ENCODE measurements around the gene TRAT1. TPM values are rescaled to one million over a fixed set of nuclear protein-coding genes. Genes with fewer than 3 reads are reported as not detected.

Gene TRAT1, protein sequence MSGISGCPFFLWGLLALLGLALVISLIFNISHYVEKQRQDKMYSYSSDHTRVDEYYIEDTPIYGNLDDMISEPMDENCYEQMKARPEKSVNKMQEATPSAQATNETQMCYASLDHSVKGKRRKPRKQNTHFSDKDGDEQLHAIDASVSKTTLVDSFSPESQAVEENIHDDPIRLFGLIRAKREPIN
- not detected in 2 replicates for total RNA-seq
- not detected in 2 replicates for polyA plus RNA-seq

DNA sequence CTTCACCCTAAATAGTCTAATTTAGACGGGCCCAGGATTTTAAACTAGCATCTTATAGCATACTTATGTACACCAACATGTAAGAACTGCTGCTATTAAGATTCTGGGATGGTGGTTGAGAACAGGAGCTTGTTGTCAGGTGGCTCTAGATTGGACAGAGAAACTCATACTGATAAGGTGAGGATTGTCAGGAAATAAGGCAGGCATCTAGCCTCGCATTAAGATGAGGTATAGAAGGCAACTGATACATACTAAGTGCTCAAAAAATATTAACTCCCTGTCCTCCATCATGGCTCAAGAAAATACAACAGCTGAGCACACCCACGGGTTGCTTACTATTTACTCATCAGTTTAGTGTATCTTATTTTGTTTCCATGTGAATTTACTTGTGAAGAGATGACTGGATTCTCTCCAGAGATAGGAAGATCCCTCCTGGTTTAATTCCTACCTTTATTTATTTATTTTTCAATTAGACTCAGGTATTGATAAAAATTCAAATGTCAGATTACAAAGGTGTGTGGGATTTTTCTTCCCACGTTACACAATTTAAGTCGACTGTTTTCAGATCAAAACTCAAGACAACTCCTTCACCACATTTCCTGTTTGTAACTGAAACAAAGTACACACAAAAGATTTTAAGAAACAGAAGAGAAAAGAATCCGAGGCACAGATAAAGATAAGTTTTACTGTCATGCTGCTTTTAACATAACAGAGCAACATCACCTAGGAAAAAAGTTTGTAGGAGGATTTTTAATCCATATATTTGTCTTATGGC lies at the start of gene TRAT1:
TSS of gene TRAT1 (plus strand) at position 664 of the 775 bp plus-strand sequence. CDS start 142 bp downstream, outside the sequence.
- no peaks in the 10 kb centered on the region for H3K9me3 ChIP-seq (ENCODE audit: low read depth)
- TF ChIP-seq, protein P1, sequence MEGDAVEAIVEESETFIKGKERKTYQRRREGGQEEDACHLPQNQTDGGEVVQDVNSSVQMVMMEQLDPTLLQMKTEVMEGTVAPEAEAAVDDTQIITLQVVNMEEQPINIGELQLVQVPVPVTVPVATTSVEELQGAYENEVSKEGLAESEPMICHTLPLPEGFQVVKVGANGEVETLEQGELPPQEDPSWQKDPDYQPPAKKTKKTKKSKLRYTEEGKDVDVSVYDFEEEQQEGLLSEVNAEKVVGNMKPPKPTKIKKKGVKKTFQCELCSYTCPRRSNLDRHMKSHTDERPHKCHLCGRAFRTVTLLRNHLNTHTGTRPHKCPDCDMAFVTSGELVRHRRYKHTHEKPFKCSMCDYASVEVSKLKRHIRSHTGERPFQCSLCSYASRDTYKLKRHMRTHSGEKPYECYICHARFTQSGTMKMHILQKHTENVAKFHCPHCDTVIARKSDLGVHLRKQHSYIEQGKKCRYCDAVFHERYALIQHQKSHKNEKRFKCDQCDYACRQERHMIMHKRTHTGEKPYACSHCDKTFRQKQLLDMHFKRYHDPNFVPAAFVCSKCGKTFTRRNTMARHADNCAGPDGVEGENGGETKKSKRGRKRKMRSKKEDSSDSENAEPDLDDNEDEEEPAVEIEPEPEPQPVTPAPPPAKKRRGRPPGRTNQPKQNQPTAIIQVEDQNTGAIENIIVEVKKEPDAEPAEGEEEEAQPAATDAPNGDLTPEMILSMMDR (IDR thresholded peaks at IDR 0.05; ENCODE audit: poor library complexity), result no peak
- no peak for TF ChIP-seq EZH2phosphoT487 (IDR thresholded peaks at IDR 0.05; ENCODE audit: low read depth, severe bottlenecking, unreplicated experiment)
- no peak for TF ChIP-seq EZH2 (IDR thresholded peaks at IDR 0.05; ENCODE audit: borderline replicate concordance)
- H4K20me1 ChIP-seq (ENCODE audit: insufficient read depth, poor library complexity, severe bottlenecking), result no peaks in the 10 kb centered on the region
- H3K79me2 ChIP-seq, result no peaks in the 10 kb centered on the region
- H3K27ac ChIP-seq, result no peak within 1 kb of the TSS
- H3K4me2 ChIP-seq, result no peak within 1 kb of the TSS
- no peaks in the 10 kb centered on the region for H3K4me1 ChIP-seq (ENCODE audit: insufficient read depth)
- no peaks in the 10 kb centered on the region for H3K36me3 ChIP-seq (replicated peaks; ENCODE audit: insufficient read depth, low read depth)
- 69% methylated on average over 6 of the region's 6 CpGs for WGBS (ENCODE audit: low lambda C conversion rate, missing lambda C conversion rate)
- no peak for DNase-seq (ENCODE audit: low spot score)
- H3K27me3 ChIP-seq, result no peaks in the 10 kb centered on the region
- no peak within 1 kb of the TSS for H2AFZ ChIP-seq
- H3K4me3 ChIP-seq, result no peak within 1 kb of the TSS
- no peaks in the 10 kb centered on the region for H3K9me2 ChIP-seq (replicated peaks; ENCODE audit: insufficient read depth)

DNA sequence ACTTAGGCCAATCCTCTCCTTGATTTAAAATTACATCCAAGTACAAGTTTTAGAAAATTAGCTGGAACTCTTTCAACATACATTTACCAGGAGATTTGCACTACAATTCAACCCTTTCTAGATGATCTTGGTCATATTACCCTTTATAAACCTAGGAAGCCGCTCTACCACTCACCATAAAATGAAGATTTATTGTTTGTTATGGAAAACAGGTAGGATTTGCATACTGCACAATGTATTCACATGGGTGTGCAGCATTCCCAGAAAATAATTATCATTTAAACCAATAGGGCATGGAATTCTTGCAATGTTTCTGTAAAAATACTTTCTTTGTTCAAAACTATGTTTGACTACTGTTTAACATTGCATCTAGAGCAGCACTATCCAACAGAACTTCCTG lies 46.9 kb upstream of the TRAT1 start:
- TF ChIP-seq, protein P1 (IDR thresholded peaks at IDR 0.05; ENCODE audit: poor library complexity), result no peak
- no peak for TF ChIP-seq EZH2phosphoT487 (IDR thresholded peaks at IDR 0.05; ENCODE audit: low read depth, severe bottlenecking, unreplicated experiment)
- TF ChIP-seq EZH2 (IDR thresholded peaks at IDR 0.05; ENCODE audit: borderline replicate concordance), result no peak
- 69% methylated on average over 1 of the region's 1 CpG for WGBS (ENCODE audit: low lambda C conversion rate, missing lambda C conversion rate)

DNA sequence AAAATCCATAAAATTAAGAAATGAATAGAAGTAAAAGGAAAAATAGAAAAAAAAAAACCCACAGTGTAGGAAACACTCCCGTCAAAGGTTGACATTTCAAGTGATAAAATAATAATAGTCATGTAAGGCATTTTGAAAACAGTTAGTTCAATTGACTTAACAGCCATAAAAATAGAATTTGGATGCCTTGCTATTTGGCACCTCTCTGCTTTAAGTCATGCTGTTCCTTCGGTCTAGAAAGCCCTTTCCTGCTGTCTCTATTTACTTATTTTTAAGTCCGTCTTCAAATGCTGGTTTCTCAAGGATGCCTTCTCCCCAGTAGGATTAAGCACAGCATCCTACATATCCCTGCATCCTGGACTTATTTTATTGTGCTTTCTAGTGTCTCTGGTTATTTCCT lies 43.1 kb upstream of the TRAT1 start:
- 91% methylated on average over 3 of the region's 3 CpGs for WGBS (ENCODE audit: low lambda C conversion rate, missing lambda C conversion rate)

More for the DNA sequence above, 46.9 kb upstream of the TRAT1 start:
- Histone ChIP-seq H2AFZ (no peak overlapping the region), H3K9me3 (ENCODE audit: low read depth) (no peaks in the 10 kb centered on the region), H3K27ac (no peak overlapping the region), H3K27me3 (no peaks in the 10 kb centered on the region), H3K4me2 (no peak overlapping the region), H3K79me2 (no peaks in the 10 kb centered on the region), H4K20me1 (ENCODE audit: insufficient read depth, poor library complexity, severe bottlenecking) (no peaks in the 10 kb centered on the region), H3K36me3 (replicated peaks; ENCODE audit: insufficient read depth, low read depth) (no peaks in the 10 kb centered on the region), H3K4me3 (no peak overlapping the region), H3K4me1 (ENCODE audit: insufficient read depth) (no peaks in the 10 kb centered on the region), H3K9me2 (replicated peaks; ENCODE audit: insufficient read depth) (peaks cover 3% of the 10 kb centered on the region)
- DNase-seq (ENCODE audit: low spot score), result no peak

More for the DNA sequence above, 43.1 kb upstream of the TRAT1 start:
- no peak for TF ChIP-seq EZH2phosphoT487 (IDR thresholded peaks at IDR 0.05; ENCODE audit: low read depth, severe bottlenecking, unreplicated experiment)
- TF ChIP-seq, protein P1 (IDR thresholded peaks at IDR 0.05; ENCODE audit: poor library complexity), result no peak
- no peak for TF ChIP-seq EZH2 (IDR thresholded peaks at IDR 0.05; ENCODE audit: borderline replicate concordance)
- peaks cover 3% of the 10 kb centered on the region for H3K9me2 ChIP-seq (replicated peaks; ENCODE audit: insufficient read depth)
- no peak overlapping the region for H3K27ac ChIP-seq
- no peaks in the 10 kb centered on the region for H3K36me3 ChIP-seq (replicated peaks; ENCODE audit: insufficient read depth, low read depth)
- H3K79me2 ChIP-seq, result no peaks in the 10 kb centered on the region
- no peak overlapping the region for H3K4me3 ChIP-seq
- no peak overlapping the region for H2AFZ ChIP-seq
- H3K9me3 ChIP-seq (ENCODE audit: low read depth), result no peaks in the 10 kb centered on the region
- H4K20me1 ChIP-seq (ENCODE audit: insufficient read depth, poor library complexity, severe bottlenecking), result no peaks in the 10 kb centered on the region
- no peak for DNase-seq (ENCODE audit: low spot score)
- H3K4me1 ChIP-seq (ENCODE audit: insufficient read depth), result no peaks in the 10 kb centered on the region
- H3K4me2 ChIP-seq, result no peak overlapping the region
- no peaks in the 10 kb centered on the region for H3K27me3 ChIP-seq
